Stimulated activated CD4-positive, alpha-beta T cell treated with anti-CD3 and anti-CD28 coated beads, Interleukin-15, amount 100 ng/mL, for 1 hour (primary cell): Measurements from ENCODE around the gene GGN.
A peak's percentile ranks its signal among the peaks of the same experiment; 100 is the strongest.

Source experiments
- DNase-seq, 2 donors: peaks; one replicate each; pipeline ENCODE4 v3.0.0-alpha.2; 2020; ENCODE audit warnings: low read depth in 1 of 2, low spot score in 1 of 2

GGN gene

DNA sequence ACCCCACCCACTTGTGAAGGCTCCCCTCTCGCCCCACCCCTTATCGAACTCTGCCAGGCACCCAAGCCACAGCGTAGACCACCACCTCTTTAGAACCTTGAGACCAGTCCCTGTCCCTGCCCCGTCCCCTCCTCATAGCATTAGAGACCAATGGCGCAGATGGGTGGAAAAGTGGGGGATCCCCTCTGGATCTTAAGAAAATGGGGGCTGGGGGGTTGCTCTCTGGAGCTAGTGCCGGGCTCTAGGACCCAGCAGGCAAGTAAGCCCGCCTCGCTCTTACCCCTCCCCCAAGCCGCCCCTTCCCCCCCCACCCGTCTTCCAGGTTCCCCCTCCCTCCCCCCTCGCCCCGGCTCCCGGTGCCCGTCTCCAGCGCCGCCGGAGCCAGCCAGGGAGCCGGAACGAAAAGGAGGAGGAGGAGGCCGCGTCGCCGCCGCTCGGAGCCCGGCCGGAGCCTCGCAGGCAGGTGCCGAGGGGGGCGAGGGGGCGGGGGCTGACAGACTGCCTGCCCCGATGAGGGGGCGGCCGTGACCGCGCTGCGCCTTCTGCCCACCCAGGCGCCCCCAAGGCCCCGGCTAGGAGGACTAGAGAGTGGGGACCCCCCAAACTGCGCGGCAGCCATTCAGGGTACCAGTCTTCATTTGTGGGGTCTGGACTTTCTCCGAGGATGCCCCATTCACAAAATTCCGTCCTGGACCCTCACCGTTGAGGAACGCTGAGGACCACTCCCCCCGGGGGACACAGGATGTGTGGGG, 691 bp upstream of the GGN start, which contains the start of gene SPRED3:
Gene SPRED3, plus strand, starts transcription at position 349 of the 752 bp plus-strand sequence. CDS start 1,606 bp downstream, outside the sequence.
- no peak for DNase-seq

DNA sequence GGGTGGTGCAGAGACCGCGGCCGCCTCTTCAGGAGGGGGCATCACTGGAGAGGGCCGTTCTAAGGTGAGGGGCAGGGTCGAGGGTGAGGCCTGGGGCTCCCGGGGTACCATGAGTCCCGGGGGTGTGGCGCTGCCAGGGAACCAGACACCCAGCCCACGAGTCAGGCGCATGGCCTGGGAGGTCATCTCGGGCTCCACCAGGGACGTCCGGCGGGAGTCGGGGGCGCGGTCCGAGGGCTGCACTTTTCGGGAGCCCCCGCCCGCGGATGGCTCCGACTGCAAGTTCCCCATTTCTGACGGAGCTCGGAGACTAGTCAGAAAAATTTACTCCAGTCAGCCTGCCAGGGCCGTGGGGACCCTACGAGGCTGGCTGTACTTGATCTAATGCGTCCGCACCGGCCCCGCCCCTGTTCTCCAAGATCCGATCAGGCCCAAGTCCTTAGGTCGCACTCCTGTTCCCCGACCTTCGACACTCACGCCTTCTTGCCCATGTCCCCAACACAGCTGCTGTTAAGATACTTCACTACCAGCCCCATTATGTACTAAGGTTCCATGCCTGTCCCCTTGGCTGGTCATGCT, 774 bp downstream of the GGN start:
- no peak for DNase-seq

DNA sequence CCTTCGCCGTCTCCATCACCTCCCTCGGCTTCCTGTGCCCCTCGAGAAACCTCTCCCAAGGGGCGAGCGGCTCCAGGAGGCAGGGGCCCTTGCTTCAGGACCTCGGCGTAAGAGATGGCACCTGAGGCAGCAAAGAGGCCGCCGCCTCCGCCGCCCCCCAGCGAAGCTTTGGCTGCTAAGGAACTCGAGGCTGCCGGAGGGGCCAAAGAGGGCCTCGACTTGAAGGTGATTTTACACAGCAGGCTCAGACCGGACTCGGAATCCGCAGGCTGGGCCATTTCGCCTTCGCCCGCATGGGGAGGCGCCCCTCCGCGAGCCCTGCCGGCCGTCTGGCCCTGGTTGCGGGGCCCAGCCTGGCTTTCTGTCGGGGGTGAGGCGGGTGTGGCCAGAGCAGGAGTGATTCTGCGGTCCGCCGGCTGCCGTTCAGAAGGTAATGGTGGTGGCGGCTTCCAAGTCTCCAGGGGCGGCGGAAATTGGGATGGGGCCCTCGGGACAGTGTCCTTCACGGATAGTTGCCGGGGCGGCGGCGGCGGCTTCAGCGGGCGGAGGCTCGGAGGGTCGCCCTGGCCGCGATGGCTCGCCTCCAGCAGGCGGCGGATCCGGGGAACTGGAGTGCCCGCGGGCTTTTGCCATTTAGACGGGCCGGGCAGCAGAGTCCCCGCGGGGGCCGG, 1.4 kb downstream of the GGN start:
- DNase-seq = no peak

DNA sequence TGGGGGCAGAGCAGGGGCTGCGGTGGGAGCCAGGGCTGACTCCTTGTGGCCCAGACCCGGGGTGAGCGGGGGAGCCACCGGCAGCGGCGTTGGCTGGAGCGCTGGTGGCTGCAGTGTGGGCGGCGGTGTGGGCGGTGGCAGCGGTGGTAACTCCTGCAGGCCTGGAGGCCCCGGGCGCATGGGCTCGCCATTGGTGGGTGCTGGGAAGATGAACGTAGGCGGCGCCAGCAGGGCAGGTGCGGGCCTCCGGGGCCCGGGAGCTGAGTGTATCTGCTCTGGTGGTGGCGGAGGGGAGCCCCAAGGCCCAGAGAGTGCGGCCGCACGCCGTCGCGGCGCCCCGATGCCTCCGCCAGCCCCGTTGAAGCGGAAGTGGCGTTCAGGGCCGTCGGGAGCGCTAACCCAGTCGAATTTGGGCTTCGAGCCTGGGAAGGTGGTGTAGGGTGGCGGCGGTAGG, 2.0 kb downstream of the GGN start:
- no peak for DNase-seq

DNA sequence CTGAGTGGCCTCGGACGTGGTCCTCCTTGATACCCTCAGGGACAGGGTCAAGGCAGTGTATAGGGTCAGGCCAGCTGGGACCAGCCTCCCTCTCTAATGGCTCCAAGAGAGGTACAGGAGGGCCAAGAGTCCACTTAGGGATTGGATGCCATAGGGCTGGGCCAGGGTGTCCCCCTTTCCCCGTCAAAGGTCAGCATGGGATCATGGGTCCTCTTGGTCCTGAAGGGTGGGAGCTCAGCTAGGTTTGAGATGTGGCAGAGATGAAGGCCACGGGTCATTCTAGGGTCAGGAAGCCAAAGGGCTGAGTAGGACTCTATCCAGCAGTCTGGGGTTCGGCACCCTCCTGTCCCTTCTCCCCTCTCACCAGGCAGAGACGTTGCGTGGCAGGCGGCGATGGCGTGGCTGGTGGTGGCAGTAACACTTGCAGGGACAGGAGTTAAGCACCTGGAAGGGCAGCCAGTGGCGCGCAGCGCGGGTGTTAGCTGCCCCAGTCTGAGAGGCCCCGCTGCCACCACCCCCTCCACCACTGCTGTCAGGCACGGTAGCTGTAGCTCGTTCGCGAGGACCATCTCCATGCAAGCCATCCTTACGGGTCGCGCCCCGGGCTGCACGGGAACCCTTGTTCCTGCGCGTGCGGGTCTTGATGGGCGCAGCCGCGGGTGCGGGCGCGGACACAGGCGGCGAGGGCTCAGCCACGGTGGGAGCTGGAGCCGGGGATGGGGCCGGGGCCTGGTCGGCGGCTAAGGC, 2.6 kb downstream of the GGN start:
- no peak for DNase-seq

DNA sequence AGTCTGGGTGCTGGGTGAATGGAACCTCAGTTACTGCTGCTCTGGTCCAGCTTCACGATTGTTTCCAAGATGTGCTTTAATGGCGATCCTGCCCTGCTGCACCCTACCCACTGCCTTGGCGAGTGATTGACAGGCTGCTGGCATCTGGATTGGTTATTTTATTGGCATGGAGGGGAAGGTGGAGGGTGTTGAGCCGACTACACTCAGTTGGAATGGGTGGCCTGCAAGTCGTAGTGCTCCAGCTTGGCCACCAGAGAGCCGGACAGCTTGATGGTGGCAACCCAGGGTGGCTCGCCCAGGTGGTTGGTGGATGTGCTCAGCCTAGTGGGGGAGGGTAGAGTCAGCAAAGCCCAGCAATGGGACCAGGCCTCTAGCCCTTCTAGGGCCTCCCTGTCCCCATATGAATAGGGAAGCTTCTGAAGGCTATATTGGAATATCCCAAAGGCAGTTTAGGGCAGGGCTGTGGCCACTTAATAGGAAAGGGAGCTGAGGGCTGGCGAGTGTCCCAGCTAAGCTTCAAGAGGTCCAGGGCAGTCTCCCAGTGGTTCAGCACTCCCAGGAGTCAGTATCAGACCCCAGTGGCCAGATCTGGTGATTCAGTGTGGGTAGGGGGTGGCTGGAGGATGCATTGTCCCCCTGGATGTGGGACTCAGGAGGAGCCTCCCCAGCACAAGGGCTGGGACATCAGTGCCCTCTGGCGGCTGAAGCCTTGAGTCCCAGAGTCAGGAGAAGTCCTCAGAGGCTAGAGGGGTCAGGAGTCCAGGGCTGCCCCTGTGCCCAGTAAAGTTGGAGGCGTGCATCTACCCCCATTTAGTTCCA, 3.4 kb downstream of the GGN start:
- DNase-seq = no peak

DNA sequence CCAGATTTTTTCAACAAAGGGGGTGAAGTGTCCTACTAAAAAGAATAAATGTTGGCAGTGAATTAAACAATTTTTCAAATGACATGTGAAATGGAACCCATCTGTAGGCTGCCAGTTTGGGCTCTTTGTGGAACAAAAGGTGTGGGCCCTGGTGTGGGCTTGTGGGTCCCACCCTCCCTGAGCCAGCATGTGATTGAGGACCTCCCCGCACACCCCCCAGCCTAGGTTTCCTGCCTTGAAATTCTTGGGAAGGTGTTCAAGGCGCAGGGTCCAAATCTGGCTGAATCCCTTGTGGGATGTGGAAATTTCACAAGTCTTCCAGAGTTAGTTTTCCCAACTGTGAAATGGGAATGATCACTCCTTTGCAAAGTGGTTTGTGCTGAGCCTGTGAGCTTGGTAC, 4.1 kb downstream of the GGN start:
- DNase-seq = no peak

DNA sequence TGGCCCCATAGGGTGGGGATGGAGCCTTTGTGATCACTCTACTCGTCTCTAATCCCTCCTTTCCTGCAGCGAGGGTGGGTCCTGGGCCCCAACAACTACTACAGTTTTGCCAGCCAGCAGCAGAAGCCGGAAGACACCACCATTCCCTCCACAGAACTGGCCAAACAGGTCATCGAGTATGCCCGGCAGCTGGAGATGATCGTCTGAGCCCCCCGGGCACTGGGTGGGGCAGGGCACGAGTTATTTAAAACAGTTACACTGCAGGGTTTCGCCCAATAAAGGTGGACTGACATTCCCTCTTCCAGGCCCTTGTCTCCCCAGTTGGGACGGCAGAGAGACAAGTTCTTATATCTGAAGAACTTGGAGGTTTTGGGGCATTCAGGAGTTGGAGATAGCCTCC, 4.7 kb downstream of the GGN start:
- no peak for DNase-seq

DNA sequence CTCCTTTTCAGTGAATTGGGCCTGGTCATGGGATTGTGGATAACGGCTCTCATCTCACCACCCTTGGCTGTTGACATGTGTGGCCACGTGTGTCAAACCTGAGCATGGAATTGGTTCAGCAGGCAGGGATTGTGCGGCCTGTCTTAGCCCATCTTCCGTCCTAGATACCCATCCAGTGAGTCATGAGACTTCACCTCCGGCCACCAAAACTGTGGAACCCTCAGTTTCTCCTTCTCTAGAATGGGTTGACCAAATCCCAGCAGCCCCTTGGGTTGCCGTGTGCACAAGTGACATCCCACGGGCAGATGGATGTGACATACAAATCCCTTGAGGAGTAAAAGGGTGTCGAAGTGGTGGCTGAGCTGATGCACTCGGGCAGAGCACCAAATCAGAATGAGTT, 6.7 kb downstream of the GGN start:
- no peak for DNase-seq

DNA sequence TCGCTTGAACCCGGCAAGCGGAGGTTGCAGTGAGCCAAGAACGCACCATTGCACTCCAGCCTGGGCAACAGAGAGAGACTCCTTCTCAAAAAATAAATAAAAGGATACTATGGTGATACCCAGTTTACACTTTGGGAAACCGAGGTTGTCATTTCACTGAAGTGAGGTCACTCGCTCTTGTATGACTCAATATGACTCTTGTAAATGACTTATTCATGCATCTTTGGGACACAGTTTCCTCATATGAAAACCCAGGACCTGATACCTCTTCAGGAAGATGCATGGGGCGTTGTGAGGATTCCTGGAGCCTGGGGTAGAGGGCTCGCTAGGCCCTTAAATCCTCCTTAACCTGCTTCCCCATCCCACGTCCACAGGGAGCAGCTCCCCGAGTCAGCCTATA, 9.0 kb downstream of the GGN start:
- DNase-seq = no peak

DNA sequence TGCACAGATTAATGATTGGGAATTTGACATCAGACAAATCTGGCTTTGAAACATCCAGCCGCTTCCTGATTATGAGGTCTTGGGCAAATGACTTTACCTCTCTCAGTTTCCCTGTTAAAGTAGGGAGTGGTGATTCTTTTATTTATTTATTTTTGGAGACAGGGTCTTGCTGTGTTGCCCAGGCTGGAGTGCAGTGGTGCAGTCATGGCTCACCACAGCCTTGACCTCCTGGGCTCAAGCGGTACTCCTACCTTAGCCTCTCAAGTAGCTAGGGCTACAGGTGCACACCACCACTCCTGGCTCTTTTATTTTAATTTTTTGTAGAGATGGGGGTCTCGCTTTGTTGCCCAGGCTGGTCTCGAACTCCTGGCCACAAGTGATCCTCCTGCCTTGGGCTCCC, 10.8 kb downstream of the GGN start:
- no peak for DNase-seq

DNA sequence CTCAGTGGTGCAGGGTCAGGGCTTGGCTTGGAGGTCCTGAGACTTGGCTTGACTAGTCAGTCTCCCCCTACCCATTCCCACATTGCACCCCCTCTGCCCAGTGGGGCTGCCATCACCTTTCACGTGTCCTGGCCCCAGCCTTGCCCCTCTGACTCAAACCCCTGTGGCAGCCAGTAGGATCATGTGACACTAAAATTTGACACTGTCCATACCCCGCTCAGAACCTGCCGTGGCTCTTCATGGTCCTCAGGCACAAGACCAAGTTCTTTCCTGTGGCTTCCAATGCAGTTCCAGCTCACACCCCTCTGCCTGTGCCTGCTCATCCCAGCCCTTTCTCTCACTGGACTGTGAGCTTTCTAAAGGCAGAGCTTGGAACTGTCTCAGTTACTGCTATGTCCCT, 11.3 kb downstream of the GGN start:
- no peak for DNase-seq

DNA sequence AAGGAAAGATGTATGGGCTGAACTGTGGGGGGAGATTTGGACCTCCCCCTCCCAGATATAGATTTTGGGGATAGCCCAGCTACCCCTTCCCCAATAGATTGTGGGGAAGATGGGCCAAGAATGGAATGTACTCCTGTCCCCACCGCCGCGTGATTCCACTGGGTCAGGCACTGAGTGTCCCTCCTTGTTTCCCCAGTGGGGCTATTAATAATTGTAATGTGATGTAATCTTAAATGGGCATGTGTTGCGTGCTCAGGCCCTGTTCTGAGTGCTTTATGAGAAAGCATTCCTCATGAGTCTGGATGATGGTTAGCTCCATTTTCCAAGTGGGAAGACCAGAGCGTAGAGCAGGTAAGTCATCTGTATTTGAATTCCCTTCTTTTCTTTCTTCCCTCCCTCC, 12.1 kb downstream of the GGN start:
- DNase-seq = no peak

DNA sequence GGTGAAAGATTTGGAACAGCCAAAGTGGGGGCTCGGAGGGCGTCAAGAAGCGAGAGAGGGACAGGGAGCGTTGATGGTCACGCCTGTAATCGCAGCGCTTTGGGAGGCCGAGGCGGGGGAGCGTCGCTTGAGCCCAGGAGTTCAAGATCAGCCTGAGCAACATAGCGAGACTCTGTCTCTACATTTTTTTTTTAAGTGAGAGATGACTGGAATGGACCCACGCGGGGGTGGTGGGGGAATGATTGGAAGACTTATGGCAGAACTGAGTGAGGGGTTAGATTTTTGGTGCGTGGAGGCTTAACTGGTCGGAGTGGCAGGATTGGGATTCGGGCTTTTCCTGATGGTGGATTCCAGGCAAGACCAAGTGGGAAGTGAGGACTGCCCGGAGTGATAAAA, 12.7 kb downstream of the GGN start:
- no peak for DNase-seq

DNA sequence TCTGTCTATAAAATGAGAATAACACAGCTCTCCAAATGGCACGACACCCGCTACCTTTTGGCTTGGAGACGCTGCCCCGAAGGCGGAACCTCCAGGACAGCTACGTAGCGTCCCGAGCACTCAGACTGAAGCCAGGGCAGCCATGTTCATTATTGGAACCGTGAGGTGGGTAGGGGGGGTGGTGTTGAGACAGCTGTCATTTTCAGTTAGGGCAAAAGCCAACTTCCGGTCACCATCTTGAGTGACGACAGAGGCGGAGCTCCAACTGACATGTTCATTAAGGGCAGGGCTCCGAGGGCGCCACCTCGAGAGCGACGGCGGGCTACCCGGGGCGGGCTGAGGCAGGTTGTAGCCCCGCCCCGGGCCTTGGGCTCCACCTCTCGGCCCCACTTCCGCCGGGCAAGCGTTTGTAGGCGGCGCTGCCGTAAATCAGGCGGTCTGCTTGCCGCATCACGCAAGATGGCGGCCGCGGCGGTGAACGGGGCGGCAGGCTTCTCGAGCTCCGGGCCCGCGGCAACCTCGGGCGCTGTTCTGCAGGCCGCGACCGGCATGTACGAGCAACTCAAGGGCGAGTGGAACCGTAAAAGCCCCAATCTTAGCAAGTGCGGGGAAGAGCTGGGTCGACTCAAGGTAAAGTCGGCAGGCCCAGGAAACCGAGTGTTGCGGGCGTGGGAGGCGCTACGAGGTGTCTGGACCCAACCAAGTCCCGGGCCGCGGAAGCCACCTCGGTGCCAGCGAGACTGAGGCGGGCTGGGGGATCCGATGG, 13.3 kb downstream of the GGN start, which contains the start of gene PSMD8:
Gene PSMD8, plus strand, starts transcription at position 240 of the 766 bp plus-strand sequence. Its CDS starts 31 bp downstream, at position 271.
- peak; percentile 95 to 98 for DNase-seq

DNA sequence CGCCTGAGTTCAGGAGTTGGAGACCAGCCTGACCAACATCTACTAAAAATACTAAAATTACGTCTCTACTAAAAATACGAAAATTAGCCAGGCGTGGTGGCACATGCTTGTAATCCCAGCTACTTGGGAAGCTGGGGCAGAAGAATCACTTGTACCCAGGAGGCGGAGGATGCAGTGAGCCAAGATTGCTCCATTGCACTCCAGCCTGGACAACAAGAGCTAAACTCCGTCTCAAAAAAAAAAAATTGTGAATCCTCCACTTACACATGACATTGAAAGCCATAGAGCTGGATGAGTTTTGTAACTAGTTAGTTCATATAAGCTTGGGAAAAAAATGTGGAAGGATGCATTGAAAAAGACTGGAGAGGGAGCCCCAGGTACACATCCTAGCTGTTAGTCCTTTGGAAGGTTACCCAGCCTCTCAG, 13.9 kb downstream of the GGN start:
- DNase-seq = no peak

DNA sequence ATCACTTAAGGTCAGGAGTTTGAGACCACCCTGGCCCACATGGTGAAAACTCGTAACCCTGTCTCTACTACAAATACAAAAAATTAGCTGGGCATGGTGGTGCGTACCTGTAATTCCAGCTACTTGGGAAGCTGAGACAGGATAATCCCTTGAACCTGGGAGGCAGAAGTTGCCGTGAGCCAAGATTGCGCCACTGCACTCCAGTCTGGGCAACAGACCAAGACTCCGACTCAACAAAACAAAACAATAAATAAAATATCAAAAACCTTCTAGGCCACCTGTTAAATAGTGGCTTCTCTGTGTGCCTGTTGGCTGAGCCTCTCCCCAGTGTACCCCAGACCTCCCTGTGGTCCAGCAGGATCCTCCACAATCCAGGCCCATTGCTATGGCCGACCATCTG, 16.8 kb downstream of the GGN start:
- no peak for DNase-seq

DNA sequence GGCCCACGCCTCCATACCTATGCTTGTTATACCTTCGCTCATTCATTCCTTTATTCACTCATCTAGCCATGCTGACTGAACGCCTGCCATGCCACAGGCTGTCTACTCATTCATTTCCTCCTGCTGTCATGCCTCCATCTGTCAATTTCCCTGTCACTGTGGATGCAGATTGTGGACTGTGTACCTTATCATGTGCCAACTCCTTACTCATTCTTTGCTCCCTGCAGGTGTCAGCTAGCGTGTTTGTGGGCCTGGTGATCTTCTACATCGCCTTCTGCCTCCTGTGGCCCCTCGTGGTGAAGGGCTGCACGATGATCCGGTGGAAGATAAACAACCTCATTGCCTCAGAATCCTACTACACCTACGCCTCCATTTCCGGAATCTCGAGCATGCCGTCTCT, 17.5 kb downstream of the GGN start:
- DNase-seq = no peak

DNA sequence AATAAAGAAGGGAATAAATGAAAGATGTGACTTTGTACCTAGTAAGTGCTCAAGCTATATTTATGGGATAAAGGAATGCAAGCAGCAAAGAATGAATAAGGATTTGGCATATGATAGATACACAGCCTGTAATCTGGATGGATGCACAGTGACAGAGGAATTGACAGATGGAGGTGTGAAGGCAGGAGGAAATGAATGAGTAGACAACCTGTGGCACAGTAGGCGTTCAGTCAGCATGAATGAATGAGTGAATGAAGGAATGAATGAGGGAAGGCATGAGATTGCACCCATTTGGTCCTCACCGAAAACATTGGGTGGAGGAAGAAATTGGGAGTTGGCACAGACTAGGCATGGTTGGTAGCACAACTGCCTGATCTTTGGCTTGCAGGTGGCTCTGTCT, 18.2 kb downstream of the GGN start:
- no peak for DNase-seq

DNA sequence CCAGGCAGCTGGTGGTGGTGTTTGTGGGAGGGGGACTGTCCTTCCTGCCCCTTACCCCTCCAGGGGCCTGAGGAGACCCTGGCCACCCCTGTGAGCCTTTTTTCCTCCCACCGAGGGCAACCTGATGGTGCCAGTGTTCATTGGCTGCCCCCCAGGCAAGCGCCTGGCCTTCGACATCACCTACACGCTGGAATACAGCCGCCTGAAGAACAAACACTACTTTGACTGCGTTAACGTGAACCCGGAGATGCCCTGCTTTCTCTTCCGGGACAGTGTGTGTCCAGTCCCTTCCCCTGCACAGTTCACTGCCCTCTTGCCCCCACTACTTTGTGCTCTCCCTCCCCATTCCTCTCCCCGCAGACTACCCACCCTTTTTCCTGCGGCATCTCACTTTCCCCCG, 20.8 kb downstream of the GGN start:
- DNase-seq = no peak
